Omental fat pad (tissue), 4 donors: ENCODE results near the gene CTAG1B. TPM values are rescaled to one million over a fixed set of nuclear protein-coding genes. Genes with fewer than 3 reads are reported as not detected.

Experiments used
- ATAC-seq: fragments of 150-250 bp; one replicate; pipeline ENCODE4 v1.9.1; 2016; ENCODE audit warnings: mild to moderate bottlenecking, moderate library complexity; ENCODE audit not compliant: low FRiP score
- DNase-seq: peaks from one replicate; pipeline ENCODE4 v3.0.0-alpha.2; 2019; ENCODE audit warnings: low spot score
- CTCF ChIP-seq, 3 donors: fragments of 450-650 bp; IDR thresholded peaks; one replicate each; pipeline ENCODE4 v1.5.1; 2016 to 2017; ENCODE audit warnings: antibody characterized with exemption in 3 of 3, mild to moderate bottlenecking in 3 of 3, moderate library complexity in 2 of 3
- total RNA-seq, 4 donors: library from RNA; depleted of rRNA; stranded (reverse); fragments of >200 nt; gene quantifications; one replicate each; pipeline ENCODE4 v1.1.0, GENCODE V29; 2016

CTAG1B gene
- total RNA-seq, 4 donors from 2014 or later, result not detected

- no peak for DNase-seq
- TF ChIP-seq CTCF (IDR thresholded peaks at IDR 0.05), result no peak
- ATAC-seq, result no peak
Measured at GRCh38 chrX:154599531-154599930, 19.6 kb downstream of the CTAG1B start.

GRCh38 chrX:154598656-154599055 lies 20.4 kb downstream of the CTAG1B start:
- DNase-seq, result no peak
- TF ChIP-seq CTCF (IDR thresholded peaks at IDR 0.05), result no peak

GRCh38 chrX:154597221-154597620 lies 21.9 kb downstream of the CTAG1B start:
- ATAC-seq, result no peak
- TF ChIP-seq CTCF (IDR thresholded peaks at IDR 0.05), result no peak
- DNase-seq, result no peak

More at GRCh38 chrX:154598656-154599055, 20.4 kb downstream of the CTAG1B start:
- no peak for ATAC-seq

GRCh38 chrX:154596290-154596929 lies 22.7 kb downstream of the CTAG1B start:
- ATAC-seq (peak; percentile 55), DNase-seq (no peak)
- no peak for TF ChIP-seq CTCF (IDR thresholded peaks at IDR 0.05)

GRCh38 chrX:154595559-154596249 lies 23.4 kb downstream of the CTAG1B start:
- DNase-seq (no peak), ATAC-seq (no peak)
- no peak for TF ChIP-seq CTCF (IDR thresholded peaks at IDR 0.05)

GRCh38 chrX:154594491-154594890 lies 24.6 kb downstream of the CTAG1B start:
- DNase-seq (no peak), ATAC-seq (no peak)
- no peak for TF ChIP-seq CTCF (IDR thresholded peaks at IDR 0.05)

GRCh38 chrX:154593201-154593600 lies 25.9 kb downstream of the CTAG1B start:
- no peak for ATAC-seq
- TF ChIP-seq CTCF (IDR thresholded peaks at IDR 0.05), result no peak
- no peak for DNase-seq
